H9 (cell line): ENCODE data around the gene OR10H4. TPM values are rescaled to one million over a fixed set of nuclear protein-coding genes. Genes with fewer than 3 reads are reported as not detected.

Source experiments
- DNase-seq: peaks from one replicate; pipeline ENCODE4 v3.0.0-alpha.2; 2017
- H2AFZ ChIP-seq: one replicate; pipeline ENCODE4 v1.6.1; 2013; ENCODE audit warnings: mild to moderate bottlenecking, low read length, control low read depth, moderate library complexity
- H2AK5ac ChIP-seq: 2 replicates; pipeline ENCODE4 v1.6.1; 2013; ENCODE audit warnings: low read length, control low read depth, mixed read lengths; ENCODE audit not compliant: insufficient read length
- H2BK120ac ChIP-seq: one replicate; pipeline ENCODE4 v1.6.1; 2013; ENCODE audit warnings: low read depth, mild to moderate bottlenecking, low read length, control low read depth, inconsistent platforms; ENCODE audit not compliant: poor library complexity, severe bottlenecking
- H2BK12ac ChIP-seq: 2 replicates; pipeline ENCODE4 v1.6.1; 2013; ENCODE audit warnings: low read length, control low read depth, mixed read lengths, low read depth; ENCODE audit not compliant: insufficient read length
- H2BK15ac ChIP-seq: 2 replicates; pipeline ENCODE4 v1.6.1; 2013; ENCODE audit warnings: low read depth, low read length, control low read depth
- H2BK20ac ChIP-seq: one replicate; pipeline ENCODE4 v1.6.1; 2013; ENCODE audit warnings: low read depth, mild to moderate bottlenecking, low read length, control low read depth, inconsistent platforms; ENCODE audit not compliant: poor library complexity, severe bottlenecking
- H2BK5ac ChIP-seq: 2 replicates; pipeline ENCODE4 v1.6.1; 2013; ENCODE audit warnings: low read length, control low read depth, mixed read lengths; ENCODE audit not compliant: insufficient read length
- H3K14ac ChIP-seq: 2 replicates; pipeline ENCODE4 v1.6.1; 2013; ENCODE audit warnings: low read length, control low read depth; ENCODE audit not compliant: insufficient read depth
- H3K18ac ChIP-seq: 2 replicates; pipeline ENCODE4 v1.6.1; 2013; ENCODE audit warnings: low read depth, mild to moderate bottlenecking, mixed read lengths, low read length, control low read depth; ENCODE audit not compliant: insufficient read length
- H3K23ac ChIP-seq: 2 replicates; pipeline ENCODE4 v1.6.1; 2013; ENCODE audit warnings: low read length, control low read depth, mixed read lengths, low read depth; ENCODE audit not compliant: insufficient read length
- H3K23me2 ChIP-seq: 2 replicates; pipeline ENCODE4 v1.6.1; 2013; ENCODE audit warnings: low read depth, mild to moderate bottlenecking, mixed read lengths, low read length, control low read depth; ENCODE audit not compliant: insufficient read length, poor library complexity, severe bottlenecking
- H3K27ac ChIP-seq: 2 replicates; pipeline ENCODE4 v1.5.1; 2013; ENCODE audit warnings: low read length, control low read depth, mixed read lengths, low read depth; ENCODE audit not compliant: insufficient read length
- H3K27me3 ChIP-seq: 2 replicates; pipeline ENCODE4 v1.6.1; 2013; ENCODE audit warnings: low read length, control low read depth, inconsistent platforms; ENCODE audit not compliant: insufficient read depth
- H3K4ac ChIP-seq: 2 replicates; pipeline ENCODE4 v1.6.1; 2013; ENCODE audit warnings: low read depth, mild to moderate bottlenecking, control low read depth, inconsistent platforms, low read length, moderate library complexity
- H3K4me1 ChIP-seq: 2 replicates; pipeline ENCODE4 v1.6.1; 2013; ENCODE audit warnings: low read length, control low read depth, inconsistent platforms; ENCODE audit not compliant: insufficient read depth
- H3K4me2 ChIP-seq: 2 replicates; pipeline ENCODE4 v1.6.1; 2013; ENCODE audit warnings: low read length, control low read depth, mixed read lengths; ENCODE audit not compliant: insufficient read length, insufficient read depth
- H3K56ac ChIP-seq: 2 replicates; pipeline ENCODE4 v1.6.1; 2013; ENCODE audit warnings: low read depth, mild to moderate bottlenecking, mixed read lengths, low read length, control low read depth; ENCODE audit not compliant: insufficient read length
- H3K79me1 ChIP-seq: 2 replicates; pipeline ENCODE4 v1.6.1; 2013; ENCODE audit warnings: low read depth, mild to moderate bottlenecking, moderate library complexity, low read length, control low read depth, inconsistent platforms; ENCODE audit not compliant: insufficient read depth, poor library complexity, severe bottlenecking
- H3K79me2 ChIP-seq: 2 replicates; pipeline ENCODE4 v1.6.1; 2013; ENCODE audit warnings: low read length, control low read depth, inconsistent platforms; ENCODE audit not compliant: insufficient read depth
- H3K9ac ChIP-seq: 2 replicates; pipeline ENCODE4 v1.6.1; 2013; ENCODE audit warnings: low read length, control low read depth, mixed read lengths; ENCODE audit not compliant: insufficient read length; ENCODE audit errors: extremely low read depth
- H3K9me3 ChIP-seq: one replicate; pipeline ENCODE4 v1.6.1; 2013; ENCODE audit warnings: low read depth, low read length, inconsistent platforms; ENCODE audit not compliant: control insufficient read depth
- H3T11ph ChIP-seq: one replicate; pipeline ENCODE4 v1.6.1; 2013; ENCODE audit warnings: mild to moderate bottlenecking, low read length, control low read depth, inconsistent platforms
- H4K20me1 ChIP-seq: one replicate; pipeline ENCODE4 v1.6.1; 2013; ENCODE audit not compliant: control insufficient read depth, insufficient read length, insufficient read depth
- H4K5ac ChIP-seq: 2 replicates; pipeline ENCODE4 v1.6.1; 2013; ENCODE audit warnings: low read depth, mild to moderate bottlenecking, mixed read lengths, low read length, control low read depth; ENCODE audit not compliant: insufficient read length
- H4K8ac ChIP-seq: replicated peaks from 2 replicates; pipeline ENCODE4 v1.6.1; 2013; ENCODE audit warnings: low read length, control low read depth, mixed read lengths, low read depth; ENCODE audit not compliant: insufficient read length
- H4K91ac ChIP-seq: 2 replicates; pipeline ENCODE4 v1.6.1; 2013; ENCODE audit warnings: low read depth, mild to moderate bottlenecking, moderate library complexity, mixed read lengths, low read length, control low read depth; ENCODE audit not compliant: insufficient read length
- H3K27ac Mint-ChIP-seq, 3 experiments: 2 replicates in 2 of 3; 3 replicates in 1 of 3; pipeline ENCODE4 v1.8.0; 2020 to 2021; ENCODE audit warnings: mixed read lengths in 3 of 3, mild to moderate bottlenecking in 1 of 3, moderate library complexity in 1 of 3
- H3K27me3 Mint-ChIP-seq: 2 replicates; pipeline ENCODE4 v1.8.0; 2021; ENCODE audit warnings: low read depth, mild to moderate bottlenecking, moderate library complexity, mixed read lengths
- H3K36me3 Mint-ChIP-seq, 3 experiments: 2 replicates in 2 of 3; 3 replicates in 1 of 3; pipeline ENCODE4 v1.8.0; 2020 to 2021; ENCODE audit warnings: low read depth in 3 of 3, mixed read lengths in 3 of 3; ENCODE audit not compliant: insufficient read depth in 1 of 3
- H3K4me1 Mint-ChIP-seq, 2 experiments: 2 replicates each; pipeline ENCODE4 v1.8.0; 2020; ENCODE audit warnings: mixed read lengths in 2 of 2
- H3K4me3 Mint-ChIP-seq, 2 experiments: 2 replicates in 1 of 2; 3 replicates in 1 of 2; pipeline ENCODE4 v1.8.0; 2020 to 2021; ENCODE audit warnings: mild to moderate bottlenecking in 2 of 2, mixed read lengths in 2 of 2, moderate library complexity in 1 of 2
- H3K9me3 Mint-ChIP-seq, 2 experiments: 2 replicates in 1 of 2; 3 replicates in 1 of 2; pipeline ENCODE4 v1.8.0; 2020; ENCODE audit warnings: mild to moderate bottlenecking in 2 of 2, mixed read lengths in 2 of 2, moderate library complexity in 1 of 2
- WGBS: extraction: QIAGEN DNeasy Blood & Tissue Kit; methylation state at CpG from one replicate; pipeline ENCODE4 v1.1.7; 2013; ENCODE audit warnings: missing lambda C conversion rate, low lambda C conversion rate, mixed read lengths; ENCODE audit not compliant: insufficient read length; ENCODE audit errors: extremely low coverage; 5-methylcytosine and 5-hydroxymethylcytosine counted together
- total RNA-seq: library from RNA; stranded (reverse); gene quantifications from 2 replicates; pipeline ENCODE4 v1.2.1, GENCODE V29; 2021
- TF ChIP-seq, protein P1 (sequence below): fragments of 200-600 bp; sonication (generic); conservative IDR thresholded peaks from 3 replicates; pipeline ENCODE4 v1.8.0; 2021; ENCODE audit warnings: antibody characterized with exemption, mild to moderate bottlenecking

OR10H4 gene
- total RNA-seq, 1 experiment from 2014 or later = not detected

DNA sequence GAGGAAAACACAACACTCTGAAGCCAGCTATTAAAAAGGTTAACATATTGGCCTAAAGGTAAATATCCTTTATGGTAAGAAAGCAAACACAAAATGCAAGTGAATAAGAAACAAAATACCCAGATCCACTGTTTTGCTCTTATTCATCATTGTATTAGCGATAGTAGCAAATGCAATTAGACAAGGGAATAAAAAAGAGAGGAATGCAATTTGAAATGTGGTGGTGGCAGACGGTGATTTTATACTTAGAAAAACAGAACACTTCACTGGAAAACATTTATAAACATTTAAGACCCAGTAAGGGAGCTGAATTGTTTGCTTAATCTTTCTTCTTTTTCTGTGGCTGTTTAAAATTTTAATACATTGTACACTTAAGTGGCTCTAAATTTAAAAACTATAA, 33.7 kb upstream of the OR10H4 start:
- peaks cover 3% of the 10 kb centered on the region; the same call in 1 of the 2 replicates for H3K27me3 Mint-ChIP-seq
- no peak for DNase-seq
- H4K8ac ChIP-seq = no peak overlapping the region
- no peak overlapping the region for H4K5ac ChIP-seq
- H2BK12ac ChIP-seq = no peak overlapping the region
- no peak overlapping the region for H3T11ph ChIP-seq
- H3K4me1 Mint-ChIP-seq = no peaks in the 10 kb centered on the region
- no peak overlapping the region for H3K14ac ChIP-seq
- no CpG with 5 or more reads among the region's 2 CpGs for WGBS
- H3K4ac ChIP-seq = no peak overlapping the region
- H2BK120ac ChIP-seq = no peak overlapping the region
- no peak overlapping the region for H3K23ac ChIP-seq
- H3K4me2 ChIP-seq = no peak overlapping the region
- H4K91ac ChIP-seq = no peak overlapping the region
- no peak overlapping the region for H2BK5ac ChIP-seq
- no peak overlapping the region for H3K18ac ChIP-seq
- H2BK15ac ChIP-seq = no peak overlapping the region
- no peak overlapping the region for H2BK20ac ChIP-seq
- H4K20me1 ChIP-seq = no peaks in the 10 kb centered on the region
- H3K4me1 ChIP-seq = no peaks in the 10 kb centered on the region
- TF ChIP-seq, protein P1, sequence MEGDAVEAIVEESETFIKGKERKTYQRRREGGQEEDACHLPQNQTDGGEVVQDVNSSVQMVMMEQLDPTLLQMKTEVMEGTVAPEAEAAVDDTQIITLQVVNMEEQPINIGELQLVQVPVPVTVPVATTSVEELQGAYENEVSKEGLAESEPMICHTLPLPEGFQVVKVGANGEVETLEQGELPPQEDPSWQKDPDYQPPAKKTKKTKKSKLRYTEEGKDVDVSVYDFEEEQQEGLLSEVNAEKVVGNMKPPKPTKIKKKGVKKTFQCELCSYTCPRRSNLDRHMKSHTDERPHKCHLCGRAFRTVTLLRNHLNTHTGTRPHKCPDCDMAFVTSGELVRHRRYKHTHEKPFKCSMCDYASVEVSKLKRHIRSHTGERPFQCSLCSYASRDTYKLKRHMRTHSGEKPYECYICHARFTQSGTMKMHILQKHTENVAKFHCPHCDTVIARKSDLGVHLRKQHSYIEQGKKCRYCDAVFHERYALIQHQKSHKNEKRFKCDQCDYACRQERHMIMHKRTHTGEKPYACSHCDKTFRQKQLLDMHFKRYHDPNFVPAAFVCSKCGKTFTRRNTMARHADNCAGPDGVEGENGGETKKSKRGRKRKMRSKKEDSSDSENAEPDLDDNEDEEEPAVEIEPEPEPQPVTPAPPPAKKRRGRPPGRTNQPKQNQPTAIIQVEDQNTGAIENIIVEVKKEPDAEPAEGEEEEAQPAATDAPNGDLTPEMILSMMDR = no peak
- H3K56ac ChIP-seq = no peak overlapping the region
- no peaks in the 10 kb centered on the region for H3K79me2 ChIP-seq
- H2AFZ ChIP-seq = no peak overlapping the region
- H3K23me2 ChIP-seq = no peaks in the 10 kb centered on the region
- no peaks in the 10 kb centered on the region for H3K79me1 ChIP-seq
- peaks cover 70% of the 10 kb centered on the region for H3K9me3 ChIP-seq
- no peak overlapping the region for H3K27ac Mint-ChIP-seq
- H2AK5ac ChIP-seq = no peak overlapping the region
- peaks cover 0 to 31% (median 2%) of the 10 kb centered on the region in 3 experiments; a peak in 5 of 7 replicates for H3K36me3 Mint-ChIP-seq
- H3K9ac ChIP-seq = no peak overlapping the region
- H3K4me3 Mint-ChIP-seq = no peak overlapping the region
- no peak overlapping the region for H3K27ac ChIP-seq
- peaks cover 85 to 87% of the 10 kb centered on the region in 2 experiments for H3K9me3 Mint-ChIP-seq
- H3K27me3 ChIP-seq = no peaks in the 10 kb centered on the region
